ENCODE measurements around the gene OTOP1. TPM values are rescaled to one million over a fixed set of nuclear protein-coding genes. Genes with fewer than 3 reads are reported as not detected.
"Not testable (repeated sequence)": the region's sequence is repeated elsewhere in the genome, so short reads cannot be mapped to it uniquely, and the experiment has no call there.

The OTOP1 gene
- total RNA-seq, 5 donors from 2014 or later (not counting 1 experiment from before 2014, with no cell fraction given): not detected

DNA sequence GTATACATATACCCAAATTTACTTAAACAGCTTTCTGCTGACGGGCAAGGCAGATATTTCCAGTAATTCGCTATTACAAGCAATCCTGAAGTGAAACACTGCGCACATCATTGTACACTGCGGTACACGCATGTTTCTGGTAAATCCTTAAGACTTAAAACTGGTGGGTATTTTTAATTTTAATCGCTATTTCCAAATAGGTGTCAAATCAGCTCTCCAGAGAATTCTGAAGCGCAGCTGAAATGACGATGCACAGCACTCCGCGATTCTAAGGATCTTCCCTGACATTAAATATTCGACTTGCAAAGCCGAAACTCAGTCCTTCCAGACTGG lies 20.9 kb upstream of the OTOP1 start:
- H3K36me3 Mint-ChIP-seq: peaks cover 19% of the 10 kb centered on the region
- H3K27ac ChIP-seq (ENCODE audit: low read length): peak overlapping the region; percentile 95
- H3K4me1 ChIP-seq (ENCODE audit: control insufficient read depth in 1 of 2, extremely low read depth in 1 of 2, insufficient read depth in 2 of 2, low read length in 2 of 2): peaks cover 6 to 13% of the 10 kb centered on the region in 2 experiments
- no peaks in the 10 kb centered on the region for H3K27me3 ChIP-seq (replicated peaks in 1 of 2; ENCODE audit: control insufficient read depth in 2 of 2, extremely low read depth in 1 of 2, insufficient read depth in 2 of 2, low read length in 1 of 2)
- H3K4me1 Mint-ChIP-seq: peaks cover 35 to 37% (median 36%) of the 10 kb centered on the region in 3 donors
- ATAC-seq (replicated peaks in 1 of 4) (peak; percentile 12 to 51 (median 46)), DNase-seq (peak in 2 of 35 experiments; percentile 5)
- peak overlapping the region; percentile 94 to 97 (median 96) for H3K4me3 Mint-ChIP-seq
- 2% methylated on average over 11 of the region's 12 CpGs for WGBS (ENCODE audit: insufficient coverage)
- no peaks in the 10 kb centered on the region for H3K9me3 Mint-ChIP-seq
- CTCF ChIA-PET: interaction anchor here (0.8 to 1.7 kb wide), 5 partner anchors 11 to 89 kb away, joined by 3 to 6 read pairs (median 3); no protein-coding TSS in a partner anchor
- H3K36me3 ChIP-seq (ENCODE audit: control insufficient read depth in 2 of 2, extremely low read depth in 1 of 2, insufficient read depth in 1 of 2, low read length in 1 of 2): peaks cover 2 to 24% of the 10 kb centered on the region in 2 donors
- no peaks in the 10 kb centered on the region for H3K27me3 Mint-ChIP-seq
- H3K27ac Mint-ChIP-seq: peak overlapping the region; percentile 97
- no peaks in the 10 kb centered on the region for H3K9me3 ChIP-seq
- POLR2A ChIA-PET: interaction anchor here in 1 of 2 donors (0.8 kb wide), 1 partner anchor 22 kb away, joined by 8 read pairs; no protein-coding TSS in a partner anchor
- H3K4me3 ChIP-seq (ENCODE audit: control insufficient read depth in 1 of 2, extremely low read depth in 1 of 2, low read length in 1 of 2): peak overlapping the region; percentile 94 to 97

DNA sequence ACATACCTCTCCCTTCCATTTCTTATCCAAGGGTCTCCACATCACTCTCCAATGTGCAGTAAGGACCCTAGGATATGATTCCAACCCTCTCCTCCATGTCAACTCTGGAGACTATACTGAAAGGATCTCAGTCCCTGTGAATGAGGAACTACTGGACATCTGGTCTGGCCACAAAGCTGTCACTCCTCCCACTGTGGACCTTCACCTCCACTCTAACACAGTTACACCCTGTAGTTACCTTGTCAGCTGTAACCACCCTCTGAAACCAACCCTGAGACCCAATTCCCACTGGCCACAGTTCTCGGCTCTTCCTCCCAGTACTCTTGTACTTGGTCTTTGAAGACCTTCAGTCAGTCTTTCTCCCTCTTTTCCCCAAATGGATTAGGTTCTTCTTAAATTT lies 18.4 kb upstream of the OTOP1 start:
- Mint-ChIP-seq H3K27ac (peak overlapping the region in 1 of 2 donors; percentile 16), H3K4me3 (no peak overlapping the region), H3K4me1 (peaks cover 35 to 41% (median 38%) of the 10 kb centered on the region in 3 donors), H3K36me3 (peaks cover 31% of the 10 kb centered on the region), H3K27me3 (no peaks in the 10 kb centered on the region), H3K9me3 (no peaks in the 10 kb centered on the region)
- Histone ChIP-seq H3K9me3 (no peaks in the 10 kb centered on the region), H3K27ac (ENCODE audit: low read length) (no peak overlapping the region), H3K36me3 (ENCODE audit: control insufficient read depth in 2 of 2, extremely low read depth in 1 of 2, insufficient read depth in 1 of 2, low read length in 1 of 2) (peaks cover 10 to 43% of the 10 kb centered on the region in 2 donors), H3K27me3 (replicated peaks in 1 of 2; ENCODE audit: control insufficient read depth in 2 of 2, extremely low read depth in 1 of 2, insufficient read depth in 2 of 2, low read length in 1 of 2) (no peaks in the 10 kb centered on the region), H3K4me3 (ENCODE audit: control insufficient read depth in 1 of 2, extremely low read depth in 1 of 2, low read length in 1 of 2) (no peak overlapping the region), H3K4me1 (ENCODE audit: control insufficient read depth in 1 of 2, extremely low read depth in 1 of 2, insufficient read depth in 2 of 2, low read length in 2 of 2) (peaks cover 6 to 13% of the 10 kb centered on the region in 2 experiments)
- ChIA-PET CTCF (no interaction called here), POLR2A (no interaction called here)
- 100% methylated on average over 1 of the region's 1 CpG for WGBS (ENCODE audit: insufficient coverage)
- DNase-seq (no peak), ATAC-seq (replicated peaks in 1 of 4) (no peak)

DNA sequence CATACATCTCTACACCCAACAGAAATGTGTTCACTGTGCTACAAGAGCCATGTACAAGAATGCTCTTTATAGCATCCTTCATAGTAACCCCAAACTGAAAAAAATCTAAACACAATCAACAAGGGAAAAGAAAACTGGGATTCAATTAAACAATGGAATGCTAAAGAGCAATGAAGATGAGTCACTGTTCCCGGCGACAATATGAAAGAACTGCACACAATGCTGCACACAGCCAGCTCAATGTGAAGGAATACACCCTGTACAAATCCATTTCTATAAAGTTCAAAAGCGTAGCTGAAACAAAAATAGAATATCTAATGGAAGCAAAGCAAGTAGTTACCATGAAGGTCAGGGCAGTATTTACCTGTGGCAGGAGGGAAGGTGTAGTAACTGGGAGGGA lies 12.8 kb upstream of the OTOP1 start:
- DNase-seq; H3K27ac ChIP-seq (ENCODE audit: low read length); H3K27ac Mint-ChIP-seq; H3K4me1 ChIP-seq (ENCODE audit: control insufficient read depth in 1 of 2, extremely low read depth in 1 of 2, insufficient read depth in 2 of 2, low read length in 2 of 2); CTCF ChIA-PET; H3K4me1 Mint-ChIP-seq; POLR2A ChIA-PET; H3K4me3 Mint-ChIP-seq; H3K9me3 Mint-ChIP-seq; H3K4me3 ChIP-seq (ENCODE audit: control insufficient read depth in 1 of 2, extremely low read depth in 1 of 2, low read length in 1 of 2); H3K9me3 ChIP-seq; H3K27me3 Mint-ChIP-seq; ATAC-seq (replicated peaks in 1 of 4); H3K27me3 ChIP-seq (replicated peaks in 1 of 2; ENCODE audit: control insufficient read depth in 2 of 2, extremely low read depth in 1 of 2, insufficient read depth in 2 of 2, low read length in 1 of 2): not testable (repeated sequence)
- H3K36me3 ChIP-seq (ENCODE audit: control insufficient read depth in 2 of 2, extremely low read depth in 1 of 2, insufficient read depth in 1 of 2, low read length in 1 of 2): peaks cover 10 to 47% of the 10 kb centered on the region in 2 donors
- WGBS (ENCODE audit: insufficient coverage): no CpG with 5 or more reads among the region's 3 CpGs
- peaks cover 55% of the 10 kb centered on the region for H3K36me3 Mint-ChIP-seq

GRCh38 chr4:4233610-4234009 lies 6.9 kb upstream of the OTOP1 start:
- H3K9me3 Mint-ChIP-seq: peaks cover 3 to 15% (median 9%) of the 10 kb centered on the region in 3 donors
- ChIA-PET CTCF (no interaction called here), POLR2A (no interaction called here)
- Histone ChIP-seq H3K4me1 (ENCODE audit: control insufficient read depth in 1 of 2, extremely low read depth in 1 of 2, insufficient read depth in 2 of 2, low read length in 2 of 2) (no peaks in the 10 kb centered on the region), H3K36me3 (ENCODE audit: control insufficient read depth in 2 of 2, extremely low read depth in 1 of 2, insufficient read depth in 1 of 2, low read length in 1 of 2) (peaks cover 0 to 10% of the 10 kb centered on the region in 2 donors), H3K4me3 (ENCODE audit: control insufficient read depth in 1 of 2, extremely low read depth in 1 of 2, low read length in 1 of 2) (no peak overlapping the region), H3K27me3 (replicated peaks in 1 of 2; ENCODE audit: control insufficient read depth in 2 of 2, extremely low read depth in 1 of 2, insufficient read depth in 2 of 2, low read length in 1 of 2) (peaks cover 4 to 15% of the 10 kb centered on the region in 2 experiments), H3K9me3 (no peaks in the 10 kb centered on the region), H3K27ac (ENCODE audit: low read length) (no peak overlapping the region)
- ATAC-seq (replicated peaks in 1 of 4): no peak
- peaks cover 27% of the 10 kb centered on the region for H3K36me3 Mint-ChIP-seq
- H3K4me1 Mint-ChIP-seq: no peaks in the 10 kb centered on the region
- no peak for DNase-seq
- H3K27me3 Mint-ChIP-seq: peaks cover under 1 to 8% of the 10 kb centered on the region in 2 donors
- no peak overlapping the region for H3K4me3 Mint-ChIP-seq
- H3K27ac Mint-ChIP-seq: no peak overlapping the region
- WGBS (ENCODE audit: insufficient coverage): 100% methylated on average over 2 of the region's 2 CpGs

- Histone ChIP-seq H3K4me3 (ENCODE audit: control insufficient read depth in 1 of 2, extremely low read depth in 1 of 2, low read length in 1 of 2) (no peak overlapping the region), H3K27me3 (replicated peaks in 1 of 2; ENCODE audit: control insufficient read depth in 2 of 2, extremely low read depth in 1 of 2, insufficient read depth in 2 of 2, low read length in 1 of 2) (peaks cover 4 to 48% of the 10 kb centered on the region in 2 experiments), H3K4me1 (ENCODE audit: control insufficient read depth in 1 of 2, extremely low read depth in 1 of 2, insufficient read depth in 2 of 2, low read length in 2 of 2) (peaks cover 0 to 5% of the 10 kb centered on the region in 2 experiments), H3K27ac (ENCODE audit: low read length) (no peak overlapping the region), H3K36me3 (ENCODE audit: control insufficient read depth in 2 of 2, extremely low read depth in 1 of 2, insufficient read depth in 1 of 2, low read length in 1 of 2) (no peaks in the 10 kb centered on the region), H3K9me3 (no peaks in the 10 kb centered on the region)
- Mint-ChIP-seq H3K4me3 (no peak overlapping the region), H3K27ac (no peak overlapping the region), H3K4me1 (peaks cover 12 to 14% (median 13%) of the 10 kb centered on the region in 3 donors), H3K27me3 (peaks cover 38 to 50% of the 10 kb centered on the region in 2 donors), H3K36me3 (no peaks in the 10 kb centered on the region), H3K9me3 (peaks cover 0 to 7% (median 0%) of the 10 kb centered on the region in 3 donors)
- CTCF ChIA-PET: no interaction called here
- no peak for ATAC-seq (replicated peaks in 1 of 4)
- no CpG with 5 or more reads among the region's 1 CpG for WGBS (ENCODE audit: insufficient coverage)
- no peak for DNase-seq
- POLR2A ChIA-PET: no interaction called here
These were observed 1.6 kb upstream of the OTOP1 start for GRCh38 chr4:4228356-4228668.

DNA sequence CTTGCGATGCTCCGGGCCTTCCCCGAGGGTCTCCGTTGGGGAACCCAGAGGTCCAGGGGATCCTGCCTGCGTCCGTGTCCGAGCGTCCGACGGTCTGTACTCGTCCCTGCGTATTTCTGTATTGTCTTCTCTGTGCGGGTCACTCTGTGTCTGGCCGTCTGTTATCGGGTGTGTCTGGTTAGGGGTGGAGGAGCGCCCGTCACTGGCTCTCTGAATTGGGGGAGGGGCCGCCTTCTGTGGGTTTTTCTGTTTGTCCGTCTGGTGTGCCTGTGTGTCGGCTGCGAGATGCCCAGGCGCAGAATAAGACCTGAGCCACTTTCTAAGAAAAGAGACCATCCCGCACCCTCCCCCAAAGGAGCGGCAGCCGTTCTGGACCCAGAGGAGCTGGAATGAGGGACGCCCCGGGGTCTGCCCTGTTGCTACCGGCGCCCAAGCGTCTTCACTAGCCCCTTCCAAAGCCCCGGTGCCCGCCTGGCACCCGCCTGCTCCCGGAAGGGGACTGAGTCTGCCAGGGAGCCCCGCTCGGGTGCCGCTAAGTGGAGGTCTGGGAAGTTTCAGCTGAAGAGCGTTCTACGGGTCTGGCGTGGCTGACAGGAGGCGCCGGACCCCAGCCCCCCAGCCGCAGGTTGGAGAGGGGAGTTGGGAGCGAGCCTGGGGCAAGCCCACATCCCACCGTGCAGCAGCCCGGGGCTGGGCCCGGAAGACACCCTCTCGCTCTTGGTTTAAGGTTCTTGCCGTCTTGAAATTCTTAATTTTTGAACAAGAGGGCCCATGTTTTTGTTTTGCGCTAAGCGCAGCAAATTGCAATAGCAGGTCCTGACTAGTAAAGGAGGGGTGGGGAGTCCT lies 1.0 kb upstream of the OTOP1 start:
- WGBS (ENCODE audit: insufficient coverage): 17% methylated on average over 37 of the region's 51 CpGs
- Histone ChIP-seq H3K9me3 (no peaks in the 10 kb centered on the region), H3K36me3 (ENCODE audit: control insufficient read depth in 2 of 2, extremely low read depth in 1 of 2, insufficient read depth in 1 of 2, low read length in 1 of 2) (no peaks in the 10 kb centered on the region), H3K4me3 (ENCODE audit: control insufficient read depth in 1 of 2, extremely low read depth in 1 of 2, low read length in 1 of 2) (no peak overlapping the region), H3K27ac (ENCODE audit: low read length) (no peak overlapping the region), H3K4me1 (ENCODE audit: control insufficient read depth in 1 of 2, extremely low read depth in 1 of 2, insufficient read depth in 2 of 2, low read length in 2 of 2) (peaks cover 0 to 5% of the 10 kb centered on the region in 2 experiments), H3K27me3 (replicated peaks in 1 of 2; ENCODE audit: control insufficient read depth in 2 of 2, extremely low read depth in 1 of 2, insufficient read depth in 2 of 2, low read length in 1 of 2) (peaks cover 4 to 48% of the 10 kb centered on the region in 2 experiments)
- DNase-seq (no peak), ATAC-seq (replicated peaks in 1 of 4) (no peak)
- Mint-ChIP-seq H3K27me3 (peaks cover 44 to 56% of the 10 kb centered on the region in 2 donors), H3K27ac (peak overlapping the region in 1 of 2 donors; percentile 23), H3K9me3 (peaks cover 0 to 2% (median 0%) of the 10 kb centered on the region in 3 donors), H3K4me1 (peaks cover 12 to 14% (median 13%) of the 10 kb centered on the region in 3 donors), H3K36me3 (no peaks in the 10 kb centered on the region), H3K4me3 (peak overlapping the region in 1 of 3 donors; percentile 47)
- POLR2A ChIA-PET: no interaction called here
- CTCF ChIA-PET: no interaction called here
